Activated CD8-positive, alpha-beta memory T cell treated with anti-CD3 and anti-CD28 coated beads for 4 hours (primary cell): ENCODE results near the gene BIRC5.

ENCODE experiments used
- DNase-seq, 2 donors: peaks; one replicate each; pipeline ENCODE4 v3.0.0-alpha.2; 2020; ENCODE audit warnings: low read depth in 2 of 2

The BIRC5 gene

GRCh38 chr17:78256707-78257591, 42.9 kb downstream of the BIRC5 start:
- no peak for DNase-seq

GRCh38 chr17:78257810-78258322, 43.8 kb downstream of the BIRC5 start:
- no peak for DNase-seq

GRCh38 chr17:78258323-78259191, 44.5 kb downstream of the BIRC5 start:
- DNase-seq: peak in 1 of 2 donors; percentile 48

- no peak for DNase-seq
These were observed 45.1 kb downstream of the BIRC5 start for GRCh38 chr17:78259192-78259554.

GRCh38 chr17:78263063-78263735, 49.1 kb downstream of the BIRC5 start:
- no peak for DNase-seq

GRCh38 chr17:78263736-78264340, 49.8 kb downstream of the BIRC5 start:
- no peak for DNase-seq

- DNase-seq: no peak
These were observed 50.5 kb downstream of the BIRC5 start for GRCh38 chr17:78264590-78264989.

- DNase-seq: no peak
These were observed 51.1 kb downstream of the BIRC5 start for GRCh38 chr17:78265121-78265520.

GRCh38 chr17:78266231-78266631, 52.2 kb downstream of the BIRC5 start:
- DNase-seq: no peak

- no peak for DNase-seq
These were observed 52.7 kb downstream of the BIRC5 start for GRCh38 chr17:78266771-78267170.

GRCh38 chr17:78267253-78268073, 53.4 kb downstream of the BIRC5 start:
- no peak for DNase-seq

GRCh38 chr17:78268191-78268874, 54.3 kb downstream of the BIRC5 start:
- no peak for DNase-seq

GRCh38 chr17:78268951-78269905, 55.2 kb downstream of the BIRC5 start:
- DNase-seq: no peak

- no peak for DNase-seq
These were observed 55.9 kb downstream of the BIRC5 start for GRCh38 chr17:78269955-78270381.

- no peak for DNase-seq
These were observed 57.5 kb downstream of the BIRC5 start for GRCh38 chr17:78271419-78272170.

GRCh38 chr17:78272181-78272913, 58.3 kb downstream of the BIRC5 start:
- no peak for DNase-seq

- DNase-seq: no peak
These were observed 58.8 kb downstream of the BIRC5 start for GRCh38 chr17:78272914-78273258.

- no peak for DNase-seq
These were observed 59.8 kb downstream of the BIRC5 start for GRCh38 chr17:78273813-78274212.
